Esophagus muscularis mucosa (tissue), 3 donors: Measurements from ENCODE around the gene AHRR.

Source experiments
- POLR2A ChIP-seq: fragments of 450-650 bp; IDR thresholded peaks from one replicate; pipeline ENCODE4 v1.6.1; 2017; ENCODE audit warnings: antibody characterized with exemption, moderate library complexity, mild to moderate bottlenecking, low read depth
- POLR2AphosphoS5 ChIP-seq, 2 donors: sonication (generic); formaldehyde crosslinking; IDR thresholded peaks; one replicate each; pipeline ENCODE4 v1.6.1; 2017; ENCODE audit warnings: antibody characterized with exemption in 2 of 2
- TF ChIP-seq, protein P1 (sequence below), 3 experiments: fragments of 200-600 bp in 2 of 3; fragments of 450-650 bp in 1 of 3; sonication (generic) in 2 of 3; IDR thresholded peaks; one replicate each; pipeline ENCODE4 v1.5.1; 2017 to 2019; ENCODE audit warnings: antibody characterized with exemption in 3 of 3, mild to moderate bottlenecking in 2 of 3, moderate library complexity in 1 of 3

DNA sequence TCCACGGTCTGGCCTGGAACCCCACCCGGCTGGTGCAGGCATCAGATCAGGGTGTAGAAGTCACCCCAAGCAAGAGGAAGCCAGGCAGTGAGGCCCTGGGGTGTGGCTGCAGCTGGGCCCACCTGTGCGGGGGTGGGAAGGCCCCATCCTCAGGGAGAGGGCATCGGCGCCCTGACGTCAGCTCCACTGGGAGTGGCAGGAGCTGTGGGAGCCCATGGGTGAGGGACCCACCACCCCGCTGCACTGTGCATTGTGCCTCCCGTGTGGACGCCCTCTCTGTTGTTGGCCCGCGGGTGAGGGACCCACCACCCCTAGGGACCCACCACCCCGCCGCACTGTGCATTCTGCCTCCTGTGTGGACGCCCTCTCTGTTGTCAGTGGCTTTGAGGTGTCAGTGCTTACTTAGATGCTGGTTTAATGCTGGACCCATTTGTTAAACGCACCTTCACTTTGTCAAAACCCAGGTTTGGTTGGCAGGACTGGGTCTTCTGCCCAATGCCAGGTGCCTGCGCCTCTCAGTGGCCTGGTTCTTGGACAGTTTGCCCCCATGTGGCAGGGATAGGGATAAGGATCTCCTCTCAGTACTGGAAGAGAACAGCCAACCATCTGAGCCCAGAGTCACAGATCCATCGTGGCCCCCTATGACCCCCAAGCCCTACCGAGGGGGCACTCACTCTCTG, 114.6 kb downstream of the AHRR start:
- TF ChIP-seq POLR2A (no peak), POLR2AphosphoS5 (IDR thresholded peaks at IDR 0.05) (no peak)
- TF ChIP-seq, protein P1, sequence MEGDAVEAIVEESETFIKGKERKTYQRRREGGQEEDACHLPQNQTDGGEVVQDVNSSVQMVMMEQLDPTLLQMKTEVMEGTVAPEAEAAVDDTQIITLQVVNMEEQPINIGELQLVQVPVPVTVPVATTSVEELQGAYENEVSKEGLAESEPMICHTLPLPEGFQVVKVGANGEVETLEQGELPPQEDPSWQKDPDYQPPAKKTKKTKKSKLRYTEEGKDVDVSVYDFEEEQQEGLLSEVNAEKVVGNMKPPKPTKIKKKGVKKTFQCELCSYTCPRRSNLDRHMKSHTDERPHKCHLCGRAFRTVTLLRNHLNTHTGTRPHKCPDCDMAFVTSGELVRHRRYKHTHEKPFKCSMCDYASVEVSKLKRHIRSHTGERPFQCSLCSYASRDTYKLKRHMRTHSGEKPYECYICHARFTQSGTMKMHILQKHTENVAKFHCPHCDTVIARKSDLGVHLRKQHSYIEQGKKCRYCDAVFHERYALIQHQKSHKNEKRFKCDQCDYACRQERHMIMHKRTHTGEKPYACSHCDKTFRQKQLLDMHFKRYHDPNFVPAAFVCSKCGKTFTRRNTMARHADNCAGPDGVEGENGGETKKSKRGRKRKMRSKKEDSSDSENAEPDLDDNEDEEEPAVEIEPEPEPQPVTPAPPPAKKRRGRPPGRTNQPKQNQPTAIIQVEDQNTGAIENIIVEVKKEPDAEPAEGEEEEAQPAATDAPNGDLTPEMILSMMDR (IDR thresholded peaks at IDR 0.05) = no peak
